ENCODE measurements around the gene BAZ2A.
"Not testable (repeated sequence)": the region's sequence is repeated elsewhere in the genome, so short reads cannot be mapped to it uniquely, and the experiment has no call there.

The BAZ2A gene

DNA sequence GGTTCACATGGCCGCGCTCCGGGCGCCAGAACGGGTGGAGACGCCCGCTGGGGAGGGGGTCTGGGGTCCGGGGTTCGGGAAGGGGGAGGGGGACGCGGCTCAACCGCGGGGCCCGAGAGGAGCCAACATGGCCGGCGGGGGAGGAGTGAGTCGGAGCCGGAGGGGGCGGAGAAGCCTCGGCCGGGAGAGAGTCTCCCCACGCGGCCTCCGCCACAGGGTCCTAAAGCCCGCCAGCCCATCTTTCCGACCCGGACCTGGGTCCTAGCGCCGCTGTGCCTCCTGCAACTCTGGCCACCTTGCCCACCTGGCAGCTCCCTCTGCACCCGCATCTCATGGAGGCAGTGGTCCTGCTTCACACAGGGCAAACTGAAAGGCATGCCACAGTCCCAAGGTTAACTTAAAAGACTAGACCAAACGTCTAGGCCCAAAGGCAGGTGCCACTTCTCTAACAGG is at the start of gene BAZ2A:
Gene BAZ2A (minus strand): TSS at position 147 of the 453 bp plus-strand sequence. CDS start 12,796 bp downstream, outside the sequence.
- peak; percentile 75 for DNase-seq

DNA sequence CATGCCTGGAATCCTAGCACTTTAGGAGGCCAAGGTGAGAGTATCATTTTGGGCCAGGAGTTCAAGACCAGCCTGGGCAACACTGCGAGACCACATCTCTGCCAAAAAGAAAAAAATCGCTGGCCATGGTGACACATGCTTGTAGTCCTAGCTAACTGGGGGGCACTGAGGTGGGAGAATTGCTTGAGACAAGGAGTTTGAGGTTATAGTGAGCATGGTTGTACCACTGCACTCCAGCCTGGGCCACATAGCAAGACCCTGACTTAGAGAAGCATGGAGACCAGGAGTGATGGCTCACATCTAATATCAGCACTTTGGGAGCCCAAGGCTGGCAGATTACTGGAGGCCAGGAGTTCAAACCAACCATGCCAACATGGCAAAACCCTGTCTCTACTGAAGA is 48.7 kb upstream of the BAZ2A start:
- DNase-seq = no peak

DNA sequence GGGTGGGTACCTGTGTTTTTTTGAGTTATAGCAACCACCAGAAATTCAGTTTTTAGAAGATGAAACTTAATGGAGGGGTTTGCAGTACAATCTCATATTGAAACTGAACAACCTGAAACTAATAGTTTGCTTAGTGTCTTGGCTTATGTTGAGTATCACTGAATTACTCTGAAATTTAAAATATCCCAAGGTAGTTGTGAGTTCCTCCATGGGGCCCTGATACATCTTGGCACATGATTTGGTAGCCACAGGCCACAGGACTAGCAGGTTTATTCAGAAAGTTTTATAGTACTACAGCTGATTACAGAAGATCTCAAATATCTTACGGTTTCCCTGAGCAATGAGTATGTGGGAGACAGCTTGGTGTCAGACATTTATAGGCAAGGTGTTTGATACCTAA is 47.6 kb upstream of the BAZ2A start:
- no peak for DNase-seq

DNA sequence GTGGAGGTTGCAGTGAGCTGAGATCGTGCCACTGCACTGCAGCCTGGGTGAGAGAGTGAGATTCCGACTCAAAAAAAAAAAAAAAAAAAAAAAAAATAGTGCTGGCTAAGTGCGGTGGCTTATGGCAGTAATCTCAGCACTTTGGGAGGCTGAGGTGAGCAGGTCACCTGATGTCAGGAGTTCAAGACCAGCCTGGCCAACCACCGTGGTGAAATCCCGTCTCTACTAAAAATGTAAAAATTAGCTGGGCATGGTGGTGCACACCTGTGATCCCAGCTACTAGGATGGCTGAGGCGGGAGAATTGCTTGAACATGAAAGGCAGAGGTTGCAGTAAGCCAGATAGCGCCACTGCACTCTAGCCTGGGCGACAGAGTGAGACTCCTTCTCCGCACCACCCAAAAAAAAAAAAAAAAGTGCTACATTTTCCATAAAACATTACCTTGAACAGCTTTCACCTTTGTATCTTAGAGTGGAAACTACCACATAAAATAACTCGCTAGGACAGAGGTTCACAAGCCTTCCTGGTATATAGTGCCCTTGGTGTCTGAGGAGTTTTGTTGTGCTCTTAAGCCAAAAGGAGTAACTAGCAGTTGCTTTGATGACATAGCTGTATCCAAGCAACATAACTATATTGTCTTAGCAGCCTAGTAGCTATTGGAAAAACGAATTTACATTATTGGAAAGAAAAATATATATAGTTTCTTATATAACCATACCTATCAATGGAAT is 46.9 kb upstream of the BAZ2A start:
- DNase-seq = no peak

DNA sequence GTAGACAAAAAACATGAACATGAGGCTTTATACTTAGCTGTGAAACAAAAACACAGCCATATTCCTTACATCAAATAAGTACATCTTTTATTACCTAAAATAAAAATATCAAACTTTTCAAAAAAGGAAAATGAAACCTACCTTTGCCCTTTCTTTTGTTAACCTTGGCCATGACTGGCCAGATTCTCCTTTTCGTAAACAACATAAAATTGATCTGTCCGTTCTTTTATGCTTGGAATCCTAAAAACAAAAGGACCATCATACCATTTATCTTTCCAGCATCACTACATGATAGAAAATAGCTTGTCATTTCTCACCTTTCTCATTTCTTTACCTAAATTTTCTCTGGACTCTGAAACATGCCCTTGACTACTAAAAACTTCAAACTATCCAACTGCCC is 41.5 kb upstream of the BAZ2A start:
- DNase-seq = no peak

DNA sequence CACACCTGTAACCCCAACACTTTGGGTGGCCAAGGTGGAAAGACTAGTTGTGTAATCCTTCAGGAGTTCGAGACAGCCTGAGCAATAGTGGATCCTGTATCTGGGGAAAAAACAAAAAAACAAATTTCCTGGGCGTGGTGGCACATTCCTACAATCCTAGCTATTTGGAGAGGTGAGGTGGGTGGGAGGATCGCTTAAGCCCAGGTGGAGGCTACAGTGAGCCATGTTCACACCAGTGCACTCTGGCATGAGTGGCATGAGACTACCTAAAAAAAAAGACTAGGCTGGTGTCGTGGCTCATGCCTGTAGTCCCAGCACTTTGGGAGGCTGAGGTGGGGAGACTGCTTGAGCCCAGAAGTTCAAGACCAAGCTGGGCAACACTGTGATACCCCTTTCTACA is 40.7 kb upstream of the BAZ2A start:
- DNase-seq = no peak

DNA sequence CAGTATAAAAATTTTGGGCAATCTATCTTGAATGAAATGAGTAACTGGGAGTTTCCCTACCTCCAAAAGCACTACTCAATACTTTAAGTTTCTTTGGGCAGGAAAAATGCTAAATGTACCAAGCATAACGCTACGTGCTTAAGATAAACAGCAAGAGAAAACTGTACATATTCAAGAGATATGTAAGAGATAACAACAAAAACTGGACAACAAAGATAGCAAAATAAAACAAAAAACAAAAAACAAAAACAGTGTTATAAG is 38.0 kb upstream of the BAZ2A start:
- no peak for DNase-seq

DNA sequence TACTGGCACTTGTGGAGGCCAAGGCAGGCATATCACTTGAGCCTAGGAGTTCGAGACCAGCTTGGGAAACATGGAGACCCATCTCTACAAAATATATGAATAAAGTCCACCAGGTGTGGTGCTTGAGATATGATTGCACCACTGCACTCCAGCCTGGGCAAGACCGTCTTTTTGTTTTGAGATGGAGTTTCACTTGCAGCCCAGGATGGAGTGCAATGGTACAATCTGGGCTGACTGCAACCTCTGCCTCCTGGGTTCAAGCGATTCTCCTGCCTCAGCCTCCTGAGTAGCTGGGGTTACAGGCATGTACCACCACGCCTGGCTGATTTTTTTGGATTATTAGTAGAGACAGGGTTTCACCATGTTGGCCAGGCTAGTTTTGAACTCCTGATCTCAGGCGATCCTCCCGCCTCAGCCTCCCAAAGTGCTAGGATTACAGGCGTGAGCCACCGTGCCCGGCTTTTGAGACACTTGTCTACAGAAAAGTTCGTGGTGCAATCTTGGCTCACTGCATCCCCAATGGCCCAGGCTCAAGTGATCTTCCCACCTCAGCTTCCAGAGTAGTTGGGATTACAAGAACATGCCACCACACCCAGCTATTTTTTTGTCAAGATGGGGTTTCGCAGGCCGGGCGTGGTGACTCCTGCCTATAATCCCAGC is 32.0 kb upstream of the BAZ2A start:
- DNase-seq = no peak

DNA sequence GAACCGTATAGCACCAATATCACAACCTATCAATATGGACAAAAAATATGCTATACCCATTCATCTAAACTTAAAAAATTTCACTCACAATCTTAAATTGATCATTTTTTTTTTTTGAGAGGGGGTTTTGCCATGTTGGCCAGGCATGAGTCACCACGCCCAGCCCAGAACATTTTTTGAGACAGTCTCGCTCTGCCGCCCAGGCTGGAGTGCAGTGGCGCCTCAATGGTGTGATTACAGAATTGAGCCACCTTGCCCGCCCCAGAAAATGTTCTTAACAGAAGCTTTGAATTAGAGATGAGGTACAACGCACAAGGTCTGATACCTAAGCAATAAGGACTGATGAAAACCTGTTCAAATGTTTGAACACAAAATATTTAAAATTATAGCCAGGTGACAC is 31.4 kb upstream of the BAZ2A start:
- no peak for DNase-seq

DNA sequence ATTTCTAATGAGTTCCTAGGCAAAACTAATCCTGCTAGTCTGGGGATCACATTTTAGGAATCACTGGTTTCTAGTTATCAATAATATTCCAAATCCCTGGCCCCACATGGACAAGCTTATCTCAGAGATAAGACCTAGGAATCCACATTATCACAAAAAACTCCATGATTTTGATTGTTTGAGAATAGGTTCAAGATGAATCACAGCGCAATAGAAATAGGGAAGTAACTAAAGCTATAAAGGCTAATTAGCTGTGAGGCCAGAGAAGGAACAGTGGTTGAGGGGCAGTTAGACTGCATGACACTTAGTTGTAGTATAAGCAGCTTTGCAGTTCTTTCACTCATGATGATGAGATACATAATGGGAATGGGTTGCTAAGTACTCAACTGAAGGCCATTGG is 28.8 kb upstream of the BAZ2A start:
- DNase-seq = no peak

DNA sequence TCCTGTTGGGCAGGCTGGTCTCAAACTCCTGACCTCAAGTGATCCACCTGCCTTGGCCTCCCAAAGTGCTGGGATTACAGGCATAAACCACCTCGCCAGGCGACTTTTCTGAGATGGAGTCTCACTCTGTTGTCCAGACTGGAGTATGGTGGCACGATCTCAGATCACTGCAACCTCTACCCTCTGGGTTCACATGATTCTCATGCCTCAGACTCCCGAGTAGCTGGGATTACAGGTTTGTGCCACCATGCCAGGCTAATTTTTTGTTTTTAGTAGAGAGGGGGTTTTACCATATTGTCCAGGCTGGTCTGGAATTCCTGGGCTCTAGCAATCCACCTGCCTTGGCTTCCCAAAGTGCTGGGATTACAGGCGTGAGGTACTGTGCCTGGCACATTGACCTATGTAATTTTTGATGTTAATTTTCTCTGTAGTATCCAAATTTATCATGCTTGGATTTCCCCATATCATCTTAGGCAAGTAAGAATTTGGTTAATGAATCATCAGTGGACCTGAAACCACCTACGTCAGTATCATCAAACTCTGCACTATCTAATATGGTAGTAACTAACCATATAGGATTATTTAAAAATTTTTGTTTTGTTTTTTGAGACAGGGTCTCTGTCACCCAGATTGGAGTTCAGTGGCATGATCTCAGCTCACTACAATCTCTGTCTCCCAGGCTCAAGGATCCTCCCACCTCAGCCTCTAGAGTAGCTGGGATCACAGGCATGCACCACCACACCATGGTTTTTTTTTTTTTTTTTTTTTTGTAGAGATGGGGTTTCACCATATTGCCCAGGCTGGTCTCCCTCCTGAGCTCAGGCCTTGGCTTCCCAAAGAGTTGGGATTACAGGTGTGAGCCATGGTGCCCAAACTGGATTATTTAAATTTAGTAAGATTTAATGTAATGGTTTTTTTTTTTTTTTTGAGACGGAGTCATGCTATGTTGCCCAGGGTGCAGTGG is 27.6 kb upstream of the BAZ2A start:
- DNase-seq = no peak

DNA sequence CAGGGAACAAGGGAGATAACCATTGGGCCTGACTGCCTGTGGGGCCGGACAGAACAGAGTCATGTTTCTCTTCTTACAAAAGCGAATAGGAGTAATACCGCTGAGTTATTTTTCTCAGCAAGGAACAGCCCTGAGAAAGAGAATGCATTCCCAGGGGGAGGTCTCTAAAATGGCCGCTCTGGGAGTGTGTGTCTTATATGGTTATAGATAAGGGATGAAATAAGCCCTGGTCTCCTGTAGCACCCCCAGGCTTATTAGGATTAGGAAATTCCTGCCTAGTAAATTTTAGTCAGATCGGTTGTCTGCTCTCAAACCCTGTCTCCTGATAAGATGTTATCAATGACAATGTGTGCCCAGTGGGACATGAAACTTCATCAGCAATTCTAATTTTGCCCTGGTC is 23.7 kb upstream of the BAZ2A start:
- not testable (repeated sequence) for DNase-seq

DNA sequence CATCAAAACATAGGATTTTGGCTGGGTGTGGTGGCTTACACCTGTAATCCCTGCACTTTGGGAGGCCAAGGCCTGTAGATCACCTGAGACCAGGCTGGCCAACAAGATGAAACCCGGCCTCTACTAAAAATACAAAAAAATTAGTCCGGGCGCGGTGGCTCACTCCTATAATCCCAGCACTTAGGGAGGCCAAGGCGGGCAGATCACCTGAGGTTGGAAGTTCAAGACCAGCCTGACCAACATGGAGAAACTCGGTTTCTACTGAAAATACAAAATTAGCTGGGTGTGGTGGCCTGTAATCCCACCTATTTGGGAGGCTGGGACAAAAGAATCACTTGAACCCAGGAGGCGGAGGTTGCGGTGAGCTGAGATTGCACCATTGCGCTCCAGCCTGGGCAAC is 17.9 kb upstream of the BAZ2A start:
- DNase-seq = not testable (repeated sequence)

DNA sequence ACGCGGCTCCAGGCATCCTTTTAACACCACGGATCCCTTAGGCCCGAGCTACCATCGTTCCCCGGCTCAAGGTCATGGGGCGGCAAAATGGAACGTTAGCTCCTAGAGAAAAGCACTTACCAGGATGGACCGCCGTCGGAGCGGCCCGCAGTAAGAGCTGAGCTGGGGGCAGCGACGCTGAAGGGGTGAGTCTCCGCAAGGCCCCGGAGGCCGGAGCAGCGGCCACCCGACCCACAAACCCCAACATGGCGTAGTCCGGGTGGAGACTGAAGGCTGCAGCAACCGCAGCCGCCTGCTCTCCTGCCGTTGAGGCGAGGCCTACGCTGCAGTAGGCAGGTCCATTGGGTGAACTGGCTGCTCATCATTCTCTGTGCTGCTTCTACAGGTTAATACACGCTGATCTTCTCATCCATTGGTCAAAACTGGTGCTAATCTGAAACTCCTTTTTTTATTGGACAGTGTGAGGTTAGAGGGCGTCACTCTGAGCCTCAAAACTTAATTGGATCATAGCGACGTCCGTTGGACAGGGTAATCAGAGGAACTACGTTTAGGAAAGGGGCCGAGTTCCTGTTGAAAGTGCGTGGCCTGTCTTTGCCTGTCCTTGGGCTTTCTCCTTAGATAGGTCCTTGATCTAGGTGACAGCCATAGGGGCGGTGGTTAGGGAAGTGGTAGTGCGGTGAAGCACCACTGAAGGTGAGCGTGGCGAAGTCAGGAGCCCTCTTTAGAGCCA is 15.8 kb upstream of the BAZ2A start, which contains the start of gene ATP5F1B:
Gene ATP5F1B (minus strand): TSS at position 268 of the 730 bp plus-strand sequence. CDS start 21 bp downstream, at position 247.
- DNase-seq = peak; percentile 78

DNA sequence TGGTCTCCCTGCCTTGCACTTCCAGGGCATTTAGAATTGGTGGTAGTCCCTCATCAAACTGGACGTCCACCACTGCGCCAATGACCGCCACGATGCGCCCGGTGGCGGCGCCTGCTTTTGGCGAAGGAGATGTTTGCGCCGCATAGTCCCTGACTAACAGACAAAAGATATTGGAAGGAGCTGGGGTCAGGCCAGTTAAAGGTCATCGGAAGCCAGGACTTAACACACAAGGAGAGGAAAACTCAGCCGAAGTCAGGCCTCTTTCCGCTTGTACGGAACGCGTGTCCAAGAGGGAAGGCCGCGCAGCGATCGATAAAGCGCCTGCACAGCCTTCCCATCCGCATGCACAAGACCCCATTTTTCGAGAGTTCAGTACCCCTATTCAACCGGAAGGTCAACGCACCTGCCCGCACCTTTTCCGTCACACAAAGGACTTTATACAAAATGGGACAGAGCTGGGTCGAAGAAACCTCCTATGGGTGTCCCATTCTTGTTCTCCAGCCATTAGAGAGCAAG is 15.1 kb upstream of the BAZ2A start:
- DNase-seq = no peak

DNA sequence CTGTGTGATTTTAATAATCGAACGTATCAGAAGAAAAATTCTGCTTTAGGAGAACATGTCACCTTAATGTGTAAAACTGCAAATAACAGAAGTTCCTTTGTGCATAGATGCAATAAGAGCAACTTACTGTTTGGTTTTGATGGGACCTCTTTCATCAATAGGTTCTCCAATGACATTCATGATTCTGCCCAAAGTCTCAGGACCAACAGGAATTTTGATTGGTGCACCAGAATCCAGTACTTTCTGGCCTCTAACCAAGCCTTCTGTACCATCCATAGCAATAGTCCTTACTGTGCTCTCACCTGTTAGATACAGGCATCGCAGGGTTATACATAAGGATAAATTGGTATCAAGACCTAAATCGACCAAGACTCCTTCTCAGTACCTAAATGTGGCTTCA is 14.5 kb upstream of the BAZ2A start:
- DNase-seq = no peak

DNA sequence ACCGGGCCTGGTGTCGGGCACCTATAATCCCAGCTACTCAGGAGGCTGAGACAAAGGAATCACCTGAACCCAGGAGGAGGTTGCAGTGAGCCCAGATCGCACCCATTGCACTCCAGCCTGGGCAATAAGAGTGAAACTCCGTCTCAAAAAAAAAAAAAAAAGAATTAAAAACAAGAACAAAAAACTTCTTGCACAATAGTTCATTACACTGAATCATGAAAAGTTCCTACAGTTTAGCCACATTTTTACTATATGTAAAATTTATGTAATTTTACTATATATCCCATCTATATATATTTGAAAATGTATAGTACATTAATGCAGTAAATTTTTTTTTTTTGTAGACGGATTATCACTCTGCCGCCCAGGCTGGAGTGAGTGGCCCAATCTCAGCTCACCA is 11.1 kb upstream of the BAZ2A start:
- no peak for DNase-seq

DNA sequence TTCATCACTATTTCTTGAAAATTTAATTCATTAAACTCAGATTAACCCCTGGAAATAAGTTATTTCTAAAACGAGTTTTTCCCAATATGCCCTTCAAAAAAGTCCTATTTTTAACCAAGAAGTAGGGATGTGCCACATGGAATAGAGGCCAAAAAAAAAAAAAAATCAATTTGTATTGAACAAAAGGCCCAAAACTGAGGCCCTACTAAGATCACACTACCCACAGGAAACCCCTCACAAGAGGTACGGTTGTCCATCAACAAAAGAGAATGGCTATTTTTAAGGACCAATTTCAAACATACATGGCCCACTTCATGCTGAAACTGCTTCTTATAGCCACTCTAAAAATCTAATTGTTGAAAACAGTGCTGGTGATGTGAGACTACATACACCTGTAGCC is 7.5 kb upstream of the BAZ2A start:
- no peak for DNase-seq

DNA sequence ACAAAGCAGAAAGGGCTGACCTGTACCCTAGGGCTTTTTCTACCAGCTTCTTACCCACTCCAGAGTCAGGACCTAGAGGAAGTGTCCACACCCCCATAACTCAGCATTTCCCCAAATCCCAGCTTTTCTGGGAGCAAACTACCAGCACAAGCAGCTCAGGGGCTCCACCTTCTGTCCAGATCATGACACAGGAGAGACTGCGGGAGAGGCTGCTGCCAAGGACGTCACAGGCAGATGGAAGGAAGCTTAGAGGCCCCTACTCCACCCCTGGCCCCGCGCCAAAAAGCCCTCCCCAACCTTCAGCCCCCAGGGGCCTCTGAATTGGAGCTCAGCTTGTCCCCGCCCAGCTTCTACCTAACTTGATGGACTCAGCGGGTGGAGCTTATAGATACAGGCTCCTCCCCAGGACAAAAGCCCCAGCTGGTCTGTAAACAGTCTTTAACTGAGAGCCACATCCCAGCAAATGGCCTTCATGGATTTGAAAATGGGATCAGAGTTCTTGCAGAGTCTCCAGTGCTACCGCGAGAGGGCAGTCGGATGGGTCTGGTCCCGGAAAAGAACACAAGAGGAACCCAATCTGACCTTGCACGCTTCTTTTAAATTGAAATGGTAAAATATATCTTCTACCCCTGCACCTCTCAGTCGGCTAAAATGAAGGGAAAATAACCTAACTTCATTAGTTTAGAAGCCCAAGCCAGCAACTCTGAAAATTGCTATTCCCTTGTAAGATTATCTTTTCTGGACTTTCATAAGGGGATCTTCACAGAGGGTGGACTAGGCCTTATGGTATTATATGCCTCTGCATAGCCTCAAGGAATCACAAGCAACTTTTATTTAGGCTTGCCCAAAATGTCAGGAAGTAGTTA is 6.8 kb upstream of the BAZ2A start:
- DNase-seq = peak; percentile 83

DNA sequence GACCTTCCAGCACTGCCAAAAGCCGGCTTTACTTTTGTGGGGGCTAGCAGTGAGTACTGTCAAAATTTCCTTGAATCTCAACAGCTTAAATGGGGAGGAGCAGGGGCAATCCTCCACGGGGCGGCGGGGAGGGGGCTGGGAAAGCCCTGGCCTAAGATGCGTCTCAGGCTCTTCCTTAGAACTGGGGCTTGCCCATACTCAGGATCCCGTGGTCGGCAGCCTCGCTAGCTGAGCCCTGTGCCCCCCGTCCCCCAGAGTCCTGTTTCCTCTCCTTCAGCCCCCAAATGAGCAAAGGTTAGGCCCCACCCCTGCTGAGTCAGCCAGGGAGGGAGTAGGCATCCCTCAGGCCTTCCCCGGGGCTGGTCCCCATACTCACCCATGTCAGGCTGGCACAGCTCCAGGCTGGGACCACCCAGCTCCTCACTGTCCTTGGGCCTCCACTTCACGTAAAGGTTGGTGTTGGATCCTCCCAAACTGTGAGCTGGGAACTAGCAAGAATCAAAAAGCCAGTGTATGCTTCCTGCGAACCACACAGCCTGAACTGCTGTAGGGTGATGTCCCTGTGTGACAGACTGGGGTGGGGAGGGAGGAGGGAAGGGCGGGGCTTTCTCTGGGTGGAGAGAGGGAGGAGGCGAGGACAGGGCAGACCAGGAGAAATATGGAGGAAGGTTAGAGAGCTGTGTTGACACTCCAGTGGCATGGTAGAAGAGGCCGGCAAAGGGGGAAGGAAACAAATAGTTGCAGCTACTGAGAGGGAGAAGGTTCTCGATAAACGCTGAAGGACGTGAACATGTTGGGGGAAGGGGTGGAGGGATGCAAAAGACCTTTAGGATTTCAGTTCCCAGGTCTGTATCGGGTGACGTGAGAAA is 5.9 kb upstream of the BAZ2A start:
- peak; percentile 64 for DNase-seq
